ENCODE results near the gene BBS2.

DNA sequence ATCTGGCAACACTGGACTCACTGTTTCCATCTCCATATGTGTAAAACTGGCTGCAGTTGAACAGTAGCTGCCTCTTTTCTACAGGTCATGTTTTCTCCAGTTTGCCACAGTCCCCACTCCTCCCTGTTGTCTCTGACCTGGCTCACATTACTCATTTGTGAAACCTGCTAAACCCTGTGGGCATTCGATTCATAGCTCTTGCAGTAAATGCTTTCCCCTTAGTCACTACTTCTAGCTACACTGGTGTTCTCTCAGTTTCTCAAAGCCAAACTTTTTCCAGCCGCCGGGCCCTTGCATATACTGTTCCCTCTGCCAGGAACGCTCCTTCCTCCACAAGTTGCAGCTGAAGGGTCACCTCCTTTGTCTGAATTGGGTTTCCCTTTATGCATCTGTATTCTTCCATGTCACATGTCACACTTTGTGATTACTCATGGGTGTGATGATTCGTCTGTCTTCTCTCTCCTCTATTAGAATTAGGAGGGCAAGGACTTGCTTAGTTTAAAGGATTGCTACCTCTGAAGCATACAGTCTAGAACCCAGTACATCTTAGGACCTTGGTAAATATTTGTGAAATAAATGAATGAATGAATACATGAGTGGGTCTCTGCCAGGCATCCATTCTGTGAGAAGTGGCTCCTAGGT is 30.0 kb upstream of the BBS2 start:
- TF ChIP-seq CTCF (IDR thresholded peaks at IDR 0.05; ENCODE audit: borderline replicate concordance, extremely low read depth, low read length, poor library complexity, severe bottlenecking) (no peak), EZH2 (IDR thresholded peaks at IDR 0.05; ENCODE audit: borderline replicate concordance, low read depth, low read length, severe bottlenecking) (no peak)

All from DND-41 (cell line).